NCI-H2107 treated with DMSO at 0.1 percent for 48 hours (cell line): Measurements from ENCODE around the gene GNPAT.

Experiments used
- DNase-seq: peaks from one replicate; lab custom pipeline; 2025; ENCODE audit not compliant: unreplicated experiment; lab: John Stamatoyannopoulos, UW

GNPAT gene

GRCh38 chr1:231240883-231241735, at the start of gene GNPAT:
GNPAT (plus strand) TSS chr1:231241212; CDS start chr1:231241379, 167 bp downstream.
- DNase-seq, result peak; percentile 61

- DNase-seq, result no peak
Observed at GRCh38 chr1:231192620-231193163, 48.3 kb upstream of the GNPAT start.

- no peak for DNase-seq
Observed at GRCh38 chr1:231193710-231194340, 47.2 kb upstream of the GNPAT start.

GRCh38 chr1:231194476-231194842, 46.6 kb upstream of the GNPAT start:
- no peak for DNase-seq

- no peak for DNase-seq
Observed at GRCh38 chr1:231194843-231195516, 46.0 kb upstream of the GNPAT start.

- no peak for DNase-seq
Observed at GRCh38 chr1:231196307-231196706, 44.7 kb upstream of the GNPAT start.

- no peak for DNase-seq
Observed at GRCh38 chr1:231196728-231197127, 44.3 kb upstream of the GNPAT start.

GRCh38 chr1:231199868-231200267, 41.1 kb upstream of the GNPAT start:
- DNase-seq, result no peak

GRCh38 chr1:231200388-231201031, 40.5 kb upstream of the GNPAT start:
- DNase-seq, result no peak

GRCh38 chr1:231201375-231201978, 39.5 kb upstream of the GNPAT start:
- no peak for DNase-seq

GRCh38 chr1:231201979-231202633, 38.9 kb upstream of the GNPAT start:
- no peak for DNase-seq

GRCh38 chr1:231203259-231204057, 37.6 kb upstream of the GNPAT start:
- no peak for DNase-seq

GRCh38 chr1:231206856-231207255, 34.2 kb upstream of the GNPAT start:
- DNase-seq, result no peak

- no peak for DNase-seq
Observed at GRCh38 chr1:231207437-231207836, 33.6 kb upstream of the GNPAT start.

- no peak for DNase-seq
Observed at GRCh38 chr1:231208980-231209379, 32.0 kb upstream of the GNPAT start.

- no peak for DNase-seq
Observed at GRCh38 chr1:231209531-231209930, 31.5 kb upstream of the GNPAT start.

- DNase-seq, result no peak
Observed at GRCh38 chr1:231210126-231210525, 30.9 kb upstream of the GNPAT start.

- DNase-seq, result peak; percentile 83
Observed at GRCh38 chr1:231211005-231211857, 29.8 kb upstream of the GNPAT start.
